ENCODE results near the gene C1orf159.

Gene C1orf159

DNA sequence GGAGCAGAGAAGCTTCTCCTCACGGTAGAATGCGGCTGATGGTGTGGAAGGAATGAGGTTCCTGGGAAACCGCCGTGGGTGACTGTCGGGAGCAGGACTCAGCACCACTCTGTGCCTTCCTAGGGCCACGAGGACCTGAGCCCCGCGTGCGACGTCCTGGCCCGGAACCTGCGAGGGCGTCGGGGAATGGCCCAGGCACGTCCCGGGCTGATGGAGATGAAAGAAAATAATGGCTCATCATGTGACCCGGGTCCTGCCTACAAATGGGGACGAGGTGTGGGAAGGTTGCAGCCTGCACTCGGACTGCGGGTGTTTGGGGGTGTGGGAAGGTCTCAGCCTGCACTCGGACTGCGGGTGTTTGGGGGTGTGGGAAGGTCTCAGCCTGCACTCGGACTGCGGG lies 32.7 kb upstream of the C1orf159 start:
- no peaks in the 10 kb centered on the region for H3K36me3 ChIP-seq (replicated peaks; ENCODE audit: insufficient read depth, low read length)
- H3K4me2 ChIP-seq (ENCODE audit: low read depth, low read length), result no peak overlapping the region
- H3F3A ChIP-seq (ENCODE audit: insufficient read depth, low read length), result no peaks in the 10 kb centered on the region
- H3K27me3 ChIP-seq (replicated peaks; ENCODE audit: insufficient read depth, low read length), result peaks cover 62% of the 10 kb centered on the region
- H4K20me1 ChIP-seq (ENCODE audit: insufficient read depth, low read length), result no peaks in the 10 kb centered on the region
- H3K4me1 ChIP-seq (ENCODE audit: low read length), result peaks cover 15% of the 10 kb centered on the region
- H3K79me2 ChIP-seq (ENCODE audit: low read length), result no peaks in the 10 kb centered on the region
- no peaks in the 10 kb centered on the region for H3K9me2 ChIP-seq (replicated peaks; ENCODE audit: insufficient read depth, low read length)
- TF ChIP-seq EZH2phosphoT487 (IDR thresholded peaks at IDR 0.05; ENCODE audit: low read length), result no peak
- no peak for TF ChIP-seq EZH2 (optimal IDR thresholded peaks at IDR 0.05; ENCODE audit: low read depth, low read length)
- TF ChIP-seq, protein P1, sequence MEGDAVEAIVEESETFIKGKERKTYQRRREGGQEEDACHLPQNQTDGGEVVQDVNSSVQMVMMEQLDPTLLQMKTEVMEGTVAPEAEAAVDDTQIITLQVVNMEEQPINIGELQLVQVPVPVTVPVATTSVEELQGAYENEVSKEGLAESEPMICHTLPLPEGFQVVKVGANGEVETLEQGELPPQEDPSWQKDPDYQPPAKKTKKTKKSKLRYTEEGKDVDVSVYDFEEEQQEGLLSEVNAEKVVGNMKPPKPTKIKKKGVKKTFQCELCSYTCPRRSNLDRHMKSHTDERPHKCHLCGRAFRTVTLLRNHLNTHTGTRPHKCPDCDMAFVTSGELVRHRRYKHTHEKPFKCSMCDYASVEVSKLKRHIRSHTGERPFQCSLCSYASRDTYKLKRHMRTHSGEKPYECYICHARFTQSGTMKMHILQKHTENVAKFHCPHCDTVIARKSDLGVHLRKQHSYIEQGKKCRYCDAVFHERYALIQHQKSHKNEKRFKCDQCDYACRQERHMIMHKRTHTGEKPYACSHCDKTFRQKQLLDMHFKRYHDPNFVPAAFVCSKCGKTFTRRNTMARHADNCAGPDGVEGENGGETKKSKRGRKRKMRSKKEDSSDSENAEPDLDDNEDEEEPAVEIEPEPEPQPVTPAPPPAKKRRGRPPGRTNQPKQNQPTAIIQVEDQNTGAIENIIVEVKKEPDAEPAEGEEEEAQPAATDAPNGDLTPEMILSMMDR (IDR thresholded peaks at IDR 0.05; ENCODE audit: low read length), result no peak
- H2AFZ ChIP-seq (ENCODE audit: low read length), result no peak overlapping the region
- H3K27ac ChIP-seq (ENCODE audit: low read length), result no peak overlapping the region
- no peaks in the 10 kb centered on the region for H3K9me3 ChIP-seq (replicated peaks; ENCODE audit: insufficient read depth, low read length)
- no peak overlapping the region for H3K4me3 ChIP-seq (ENCODE audit: low read length)
- no peak overlapping the region for H3K9ac ChIP-seq (ENCODE audit: low read length)
- DNase-seq, result no peak

DNA sequence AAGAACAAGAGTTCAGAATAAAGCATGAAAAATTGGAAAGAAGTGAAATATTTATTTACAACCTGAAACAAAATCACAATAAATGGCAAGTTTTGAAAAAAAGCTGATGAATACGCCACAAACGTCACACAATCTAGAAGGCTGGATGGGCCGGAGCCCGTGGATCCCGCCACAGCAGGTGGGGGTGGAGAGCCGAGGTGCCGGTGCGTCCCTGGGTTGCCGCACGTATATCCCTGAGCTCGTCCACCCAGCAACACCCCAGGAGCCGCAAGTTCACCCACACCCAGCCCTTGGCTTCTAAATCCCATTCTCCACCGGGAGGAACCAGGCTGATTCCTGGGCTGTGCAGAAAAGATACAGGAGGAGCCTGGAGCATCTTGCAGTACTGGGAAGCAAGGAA lies 32.2 kb upstream of the C1orf159 start:
- Histone ChIP-seq H3K4me1 (ENCODE audit: low read length) (peaks cover 16% of the 10 kb centered on the region), H3K4me3 (ENCODE audit: low read length) (no peak overlapping the region), H3K27me3 (replicated peaks; ENCODE audit: insufficient read depth, low read length) (peaks cover 63% of the 10 kb centered on the region), H3K9ac (ENCODE audit: low read length) (no peak overlapping the region), H3F3A (ENCODE audit: insufficient read depth, low read length) (no peaks in the 10 kb centered on the region), H3K27ac (ENCODE audit: low read length) (no peak overlapping the region), H4K20me1 (ENCODE audit: insufficient read depth, low read length) (no peaks in the 10 kb centered on the region), H3K4me2 (ENCODE audit: low read depth, low read length) (no peak overlapping the region), H3K79me2 (ENCODE audit: low read length) (no peaks in the 10 kb centered on the region), H3K9me2 (replicated peaks; ENCODE audit: insufficient read depth, low read length) (no peaks in the 10 kb centered on the region), H3K9me3 (replicated peaks; ENCODE audit: insufficient read depth, low read length) (no peaks in the 10 kb centered on the region), H3K36me3 (replicated peaks; ENCODE audit: insufficient read depth, low read length) (no peaks in the 10 kb centered on the region), H2AFZ (ENCODE audit: low read length) (no peak overlapping the region)
- TF ChIP-seq EZH2phosphoT487 (IDR thresholded peaks at IDR 0.05; ENCODE audit: low read length), result no peak
- no peak for DNase-seq

DNA sequence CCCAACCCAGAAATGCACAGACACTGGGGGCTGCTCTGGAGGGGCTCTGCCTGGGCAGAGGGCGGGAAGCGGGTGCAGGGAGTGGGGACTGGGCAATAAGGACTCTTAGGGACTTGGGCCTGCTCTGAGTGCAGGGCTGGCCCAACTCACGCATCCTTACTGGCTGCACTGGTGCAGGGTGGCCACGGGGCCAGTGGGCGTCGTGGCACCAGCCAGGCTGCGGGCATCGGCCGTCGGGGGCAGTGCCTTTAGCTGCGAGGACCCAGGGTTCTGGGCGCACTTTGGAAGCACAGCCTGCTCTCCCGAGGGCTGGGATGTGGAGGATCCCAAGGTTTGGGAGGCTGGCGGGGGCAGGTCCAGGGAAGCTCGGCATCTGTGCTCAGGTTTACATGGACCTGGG lies 30.7 kb upstream of the C1orf159 start:
- no peaks in the 10 kb centered on the region for H3F3A ChIP-seq (ENCODE audit: insufficient read depth, low read length)
- H3K4me1 ChIP-seq (ENCODE audit: low read length), result peaks cover 16% of the 10 kb centered on the region
- H2AFZ ChIP-seq (ENCODE audit: low read length), result no peak overlapping the region
- H3K36me3 ChIP-seq (replicated peaks; ENCODE audit: insufficient read depth, low read length), result no peaks in the 10 kb centered on the region
- H3K27me3 ChIP-seq (replicated peaks; ENCODE audit: insufficient read depth, low read length), result peaks cover 70% of the 10 kb centered on the region
- H4K20me1 ChIP-seq (ENCODE audit: insufficient read depth, low read length), result no peaks in the 10 kb centered on the region
- H3K9me2 ChIP-seq (replicated peaks; ENCODE audit: insufficient read depth, low read length), result no peaks in the 10 kb centered on the region
- no peak overlapping the region for H3K9ac ChIP-seq (ENCODE audit: low read length)
- DNase-seq, result no peak
- H3K79me2 ChIP-seq (ENCODE audit: low read length), result no peaks in the 10 kb centered on the region
- H3K4me2 ChIP-seq (ENCODE audit: low read depth, low read length), result no peak overlapping the region
- no peak overlapping the region for H3K27ac ChIP-seq (ENCODE audit: low read length)
- no peak overlapping the region for H3K4me3 ChIP-seq (ENCODE audit: low read length)
- TF ChIP-seq EZH2 (optimal IDR thresholded peaks at IDR 0.05; ENCODE audit: low read depth, low read length) (no peak), EZH2phosphoT487 (IDR thresholded peaks at IDR 0.05; ENCODE audit: low read length) (no peak)
- TF ChIP-seq, protein P1 (IDR thresholded peaks at IDR 0.05; ENCODE audit: low read length), result no peak
- H3K9me3 ChIP-seq (replicated peaks; ENCODE audit: insufficient read depth, low read length), result no peaks in the 10 kb centered on the region

DNA sequence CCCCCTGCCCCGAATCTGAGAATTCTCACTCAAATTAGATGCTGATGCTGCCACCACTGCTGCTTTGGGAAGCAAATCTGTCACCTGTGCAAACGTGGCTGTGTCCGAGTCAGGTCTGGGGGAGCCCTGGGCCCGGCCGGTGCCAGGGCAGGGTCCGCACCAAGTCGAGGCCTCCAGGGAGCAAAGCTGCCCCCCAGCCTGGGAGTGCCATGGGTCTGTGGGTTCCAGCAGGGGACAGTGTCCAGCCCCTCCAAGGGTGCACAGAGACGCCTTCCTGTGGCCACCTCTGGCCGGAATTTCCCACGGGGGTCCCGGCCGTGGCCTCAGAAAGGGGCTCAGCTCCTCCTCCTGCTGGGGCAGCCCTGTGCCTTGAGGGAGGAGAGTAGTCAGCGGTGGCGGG lies 30.1 kb upstream of the C1orf159 start:
- Histone ChIP-seq H3K9ac (ENCODE audit: low read length) (no peak overlapping the region), H4K20me1 (ENCODE audit: insufficient read depth, low read length) (no peaks in the 10 kb centered on the region), H3K4me3 (ENCODE audit: low read length) (no peak overlapping the region), H2AFZ (ENCODE audit: low read length) (no peak overlapping the region), H3K9me2 (replicated peaks; ENCODE audit: insufficient read depth, low read length) (no peaks in the 10 kb centered on the region), H3K27me3 (replicated peaks; ENCODE audit: insufficient read depth, low read length) (peaks cover 67% of the 10 kb centered on the region), H3F3A (ENCODE audit: insufficient read depth, low read length) (no peaks in the 10 kb centered on the region), H3K4me1 (ENCODE audit: low read length) (peaks cover 16% of the 10 kb centered on the region), H3K4me2 (ENCODE audit: low read depth, low read length) (no peak overlapping the region), H3K79me2 (ENCODE audit: low read length) (no peaks in the 10 kb centered on the region), H3K27ac (ENCODE audit: low read length) (no peak overlapping the region), H3K36me3 (replicated peaks; ENCODE audit: insufficient read depth, low read length) (no peaks in the 10 kb centered on the region), H3K9me3 (replicated peaks; ENCODE audit: insufficient read depth, low read length) (no peaks in the 10 kb centered on the region)
- TF ChIP-seq, protein P1 (IDR thresholded peaks at IDR 0.05; ENCODE audit: low read length), result no peak
- TF ChIP-seq EZH2phosphoT487 (IDR thresholded peaks at IDR 0.05; ENCODE audit: low read length) (no peak), EZH2 (optimal IDR thresholded peaks at IDR 0.05; ENCODE audit: low read depth, low read length) (no peak)
- no peak for DNase-seq
